ENCODE results near the gene FAM53A.

Gene FAM53A

GRCh38 chr4:1669270-1669669 lies 14.8 kb downstream of the FAM53A start:
- TF ChIP-seq POLR2A (IDR thresholded peaks at IDR 0.05; ENCODE audit: low read length) = no peak
- TF ChIP-seq GATA1 (IDR thresholded peaks at IDR 0.05; ENCODE audit: low read depth, low read length) = no peak
- no peak for DNase-seq

- no peak for DNase-seq
- TF ChIP-seq POLR2A (IDR thresholded peaks at IDR 0.05; ENCODE audit: low read length) = no peak
- no peak for TF ChIP-seq GATA1 (IDR thresholded peaks at IDR 0.05; ENCODE audit: low read depth, low read length)
These were observed 15.6 kb downstream of the FAM53A start for GRCh38 chr4:1668488-1668840.

- TF ChIP-seq GATA1 (IDR thresholded peaks at IDR 0.05; ENCODE audit: low read depth, low read length) = no peak
- TF ChIP-seq POLR2A (IDR thresholded peaks at IDR 0.05; ENCODE audit: low read length) = no peak
- no peak for DNase-seq
These were observed 16.8 kb downstream of the FAM53A start for GRCh38 chr4:1667273-1667672.

- DNase-seq = no peak
- TF ChIP-seq GATA1 (IDR thresholded peaks at IDR 0.05; ENCODE audit: low read depth, low read length) (no peak), POLR2A (IDR thresholded peaks at IDR 0.05; ENCODE audit: low read length) (no peak)
These were observed 17.7 kb downstream of the FAM53A start for GRCh38 chr4:1666391-1666790.

GRCh38 chr4:1664141-1664540 lies 20.0 kb downstream of the FAM53A start:
- no peak for TF ChIP-seq POLR2A (IDR thresholded peaks at IDR 0.05; ENCODE audit: low read length)
- TF ChIP-seq GATA1 (IDR thresholded peaks at IDR 0.05; ENCODE audit: low read depth, low read length) = no peak
- DNase-seq = no peak

- DNase-seq = no peak
- TF ChIP-seq POLR2A (IDR thresholded peaks at IDR 0.05; ENCODE audit: low read length) (no peak), GATA1 (IDR thresholded peaks at IDR 0.05; ENCODE audit: low read depth, low read length) (no peak)
These were observed 20.6 kb downstream of the FAM53A start for GRCh38 chr4:1663549-1663948.

- DNase-seq = no peak
- TF ChIP-seq POLR2A (IDR thresholded peaks at IDR 0.05; ENCODE audit: low read length) = no peak
- TF ChIP-seq GATA1 (IDR thresholded peaks at IDR 0.05; ENCODE audit: low read depth, low read length) = no peak
These were observed 22.4 kb downstream of the FAM53A start for GRCh38 chr4:1661695-1662094.

- DNase-seq = no peak
- no peak for TF ChIP-seq GATA1 (IDR thresholded peaks at IDR 0.05; ENCODE audit: low read depth, low read length)
- no peak for TF ChIP-seq POLR2A (IDR thresholded peaks at IDR 0.05; ENCODE audit: low read length)
These were observed 23.0 kb downstream of the FAM53A start for GRCh38 chr4:1660948-1661677.

- DNase-seq = no peak
- TF ChIP-seq POLR2A (IDR thresholded peaks at IDR 0.05; ENCODE audit: low read length) (no peak), GATA1 (IDR thresholded peaks at IDR 0.05; ENCODE audit: low read depth, low read length) (no peak)
These were observed 24.7 kb downstream of the FAM53A start for GRCh38 chr4:1659104-1660043.

- DNase-seq = no peak
- TF ChIP-seq POLR2A (IDR thresholded peaks at IDR 0.05; ENCODE audit: low read length) = no peak
- TF ChIP-seq GATA1 (IDR thresholded peaks at IDR 0.05; ENCODE audit: low read depth, low read length) = no peak
These were observed 25.5 kb downstream of the FAM53A start for GRCh38 chr4:1658581-1658980.

- no peak for DNase-seq
- TF ChIP-seq GATA1 (IDR thresholded peaks at IDR 0.05; ENCODE audit: low read depth, low read length) (no peak), POLR2A (IDR thresholded peaks at IDR 0.05; ENCODE audit: low read length) (no peak)
These were observed 26.0 kb downstream of the FAM53A start for GRCh38 chr4:1658146-1658545.

GRCh38 chr4:1656986-1657385 lies 27.1 kb downstream of the FAM53A start:
- no peak for DNase-seq
- no peak for TF ChIP-seq GATA1 (IDR thresholded peaks at IDR 0.05; ENCODE audit: low read depth, low read length)
- TF ChIP-seq POLR2A (IDR thresholded peaks at IDR 0.05; ENCODE audit: low read length) = no peak

- no peak for DNase-seq
- TF ChIP-seq GATA1 (IDR thresholded peaks at IDR 0.05; ENCODE audit: low read depth, low read length) = no peak
- no peak for TF ChIP-seq POLR2A (IDR thresholded peaks at IDR 0.05; ENCODE audit: low read length)
These were observed 28.0 kb downstream of the FAM53A start for GRCh38 chr4:1656132-1656531.

- no peak for DNase-seq
- TF ChIP-seq GATA1 (IDR thresholded peaks at IDR 0.05; ENCODE audit: low read depth, low read length) (no peak), POLR2A (IDR thresholded peaks at IDR 0.05; ENCODE audit: low read length) (no peak)
These were observed 28.4 kb downstream of the FAM53A start for GRCh38 chr4:1655676-1656075.

All from erythroblast (primary cell).